MG63 (cell line): Measurements from ENCODE around the gene TAF13. TPM values are rescaled to one million over a fixed set of nuclear protein-coding genes. Genes with fewer than 3 reads are reported as not detected.
A peak's percentile ranks its signal among the peaks of the same experiment; 100 is the strongest.
"Not testable (repeated sequence)": the region's sequence is repeated elsewhere in the genome, so short reads cannot be mapped to it uniquely, and the experiment has no call there.

Experiments used
- DNase-seq: peaks from one replicate; pipeline ENCODE4 v3.0.0-alpha.2; 2020
- H3K27me3 ChIP-seq: fragments of 250-450 bp; sonication (Bioruptor Pico); 2 replicates; pipeline ENCODE4 v1.5.1; 2020; ENCODE audit warnings: mild to moderate bottlenecking, moderate library complexity
- H3K36me3 ChIP-seq: fragments of 250-450 bp; sonication (Bioruptor Pico); 2 replicates; pipeline ENCODE4 v1.5.1; 2020; ENCODE audit warnings: mild to moderate bottlenecking, moderate library complexity
- H3K4me3 ChIP-seq: fragments of 250-450 bp; sonication (Bioruptor Pico); 2 replicates; pipeline ENCODE4 v1.5.1; 2020; ENCODE audit warnings: mild to moderate bottlenecking, moderate library complexity
- H3K9me3 ChIP-seq: fragments of 250-450 bp; sonication (Bioruptor Pico); 2 replicates; pipeline ENCODE4 v1.5.1; 2020; ENCODE audit warnings: mild to moderate bottlenecking, moderate library complexity
- total RNA-seq: library from RNA; depleted of rRNA; stranded (reverse); fragments of >200 nt; shearing (Covaris generic); gene quantifications from 2 replicates; pipeline ENCODE4 v1.2.3, GENCODE V29; 2014; ENCODE audit warnings: low replicate concordance; rRNA removed

TAF13 gene
- total RNA-seq, 1 experiment from 2014 or later, result 37.6 TPM

DNA sequence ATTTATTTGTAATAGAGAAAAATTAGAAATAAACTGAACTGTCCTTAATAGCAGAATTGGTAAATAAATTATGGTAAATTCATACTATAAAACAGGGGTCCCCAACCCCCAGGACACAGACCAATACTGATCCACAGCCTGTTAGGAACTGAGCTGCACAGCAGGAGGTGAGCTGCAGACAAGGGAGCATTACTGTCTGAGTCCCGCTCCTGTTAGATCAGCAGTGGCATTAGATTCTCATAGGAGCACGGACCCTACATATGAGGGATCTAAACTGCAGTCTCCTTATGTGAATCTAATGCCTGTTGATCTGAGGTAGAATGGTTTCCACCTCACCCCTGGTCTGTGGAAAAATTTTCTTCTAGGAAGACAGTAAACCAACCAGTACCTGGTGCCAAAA is 41.4 kb downstream of the TAF13 start:
- Histone ChIP-seq H3K36me3 (peaks cover 4% of the 10 kb centered on the region; the same call in 1 of the 2 replicates), H3K4me3 (no peak overlapping the region), H3K27me3 (no peaks in the 10 kb centered on the region), H3K9me3 (no peaks in the 10 kb centered on the region)
- no peak for DNase-seq

DNA sequence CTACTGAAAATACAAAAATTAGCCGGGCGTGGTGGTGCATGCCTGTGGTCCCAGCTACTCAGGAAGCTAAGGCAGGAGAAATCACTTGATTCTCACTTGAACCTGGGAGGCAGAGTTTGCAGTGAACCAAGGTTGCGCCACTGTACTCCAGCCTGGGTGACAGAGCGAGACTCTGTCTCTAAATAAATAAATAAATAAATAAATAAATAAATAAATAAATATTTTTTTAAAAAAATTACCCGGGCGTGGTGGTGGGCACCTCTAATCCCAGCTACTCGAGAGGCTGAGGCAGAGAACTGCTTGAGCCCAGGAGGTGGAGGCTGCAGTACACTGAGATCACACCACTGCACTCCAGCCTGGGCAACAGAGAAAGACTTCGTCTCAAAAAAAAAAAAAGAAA is 46.3 kb downstream of the TAF13 start:
- H3K36me3 ChIP-seq, H3K9me3 ChIP-seq, H3K4me3 ChIP-seq, DNase-seq, H3K27me3 ChIP-seq: not testable (repeated sequence)

DNA sequence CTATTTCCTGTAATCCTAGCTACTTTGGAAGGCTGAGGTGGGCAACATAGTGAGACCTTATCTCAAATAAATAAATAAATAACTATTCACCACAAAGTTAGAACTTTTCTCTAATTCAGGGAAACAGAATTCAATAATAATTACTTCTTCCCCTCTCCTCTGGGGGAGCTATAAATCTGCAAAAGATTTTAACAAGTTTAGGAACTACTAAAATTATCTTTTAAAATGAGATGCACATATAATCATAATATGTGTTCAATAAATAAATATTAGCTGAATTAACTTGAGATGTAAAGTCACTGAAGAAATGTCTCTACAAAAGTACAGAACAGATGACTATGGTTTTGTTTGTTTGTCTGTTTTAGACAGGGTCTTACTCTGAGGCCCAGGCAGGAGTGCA is 48.0 kb downstream of the TAF13 start:
- H3K27me3 ChIP-seq, result no peaks in the 10 kb centered on the region
- DNase-seq, result no peak
- no peak overlapping the region for H3K4me3 ChIP-seq
- H3K36me3 ChIP-seq, result peaks cover 6% of the 10 kb centered on the region
- no peaks in the 10 kb centered on the region for H3K9me3 ChIP-seq

DNA sequence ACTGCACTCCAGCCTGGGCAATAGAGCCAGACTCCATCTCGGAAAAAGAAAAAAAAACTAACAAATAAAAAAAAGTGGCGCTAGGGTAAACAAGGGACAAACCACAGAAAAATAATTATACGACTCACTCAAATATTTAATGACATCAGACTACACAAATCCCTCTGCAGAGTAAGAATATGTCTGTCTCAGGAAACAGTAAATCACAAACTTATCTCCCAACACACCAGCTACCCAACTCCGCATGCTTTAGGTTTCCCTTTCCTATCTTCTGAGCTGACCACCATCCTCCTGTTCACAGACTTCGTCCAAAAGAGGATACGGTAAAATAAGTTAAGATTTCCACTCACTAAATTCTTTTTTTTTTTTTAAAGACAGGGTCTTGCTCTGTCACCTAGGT is 50.1 kb downstream of the TAF13 start:
- no peaks in the 10 kb centered on the region for H3K27me3 ChIP-seq
- no peak overlapping the region for H3K4me3 ChIP-seq
- H3K36me3 ChIP-seq, result peaks cover 6% of the 10 kb centered on the region
- DNase-seq, result no peak
- no peaks in the 10 kb centered on the region for H3K9me3 ChIP-seq

DNA sequence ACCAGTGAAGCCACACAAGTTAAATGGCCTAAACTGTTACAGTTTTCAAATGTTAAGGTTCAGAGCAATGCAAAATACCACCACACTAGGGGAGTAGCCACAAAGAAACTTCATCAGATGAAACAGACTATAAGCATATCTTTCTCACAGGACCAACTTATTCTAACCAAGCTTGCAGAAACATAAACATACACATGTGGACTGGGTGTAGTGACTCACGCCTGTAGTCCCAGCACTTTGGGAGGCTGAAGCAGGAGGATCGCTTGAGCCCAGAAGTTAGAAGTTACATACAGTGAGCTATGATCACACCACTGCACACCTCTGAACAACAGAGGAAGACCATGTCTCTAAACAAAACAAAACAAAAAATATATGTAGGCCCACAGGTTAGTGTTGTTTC is 51.2 kb downstream of the TAF13 start:
- Histone ChIP-seq H3K27me3 (no peaks in the 10 kb centered on the region), H3K36me3 (peaks cover 7% of the 10 kb centered on the region), H3K4me3 (no peak overlapping the region), H3K9me3 (no peaks in the 10 kb centered on the region)
- peak; percentile 21 for DNase-seq

DNA sequence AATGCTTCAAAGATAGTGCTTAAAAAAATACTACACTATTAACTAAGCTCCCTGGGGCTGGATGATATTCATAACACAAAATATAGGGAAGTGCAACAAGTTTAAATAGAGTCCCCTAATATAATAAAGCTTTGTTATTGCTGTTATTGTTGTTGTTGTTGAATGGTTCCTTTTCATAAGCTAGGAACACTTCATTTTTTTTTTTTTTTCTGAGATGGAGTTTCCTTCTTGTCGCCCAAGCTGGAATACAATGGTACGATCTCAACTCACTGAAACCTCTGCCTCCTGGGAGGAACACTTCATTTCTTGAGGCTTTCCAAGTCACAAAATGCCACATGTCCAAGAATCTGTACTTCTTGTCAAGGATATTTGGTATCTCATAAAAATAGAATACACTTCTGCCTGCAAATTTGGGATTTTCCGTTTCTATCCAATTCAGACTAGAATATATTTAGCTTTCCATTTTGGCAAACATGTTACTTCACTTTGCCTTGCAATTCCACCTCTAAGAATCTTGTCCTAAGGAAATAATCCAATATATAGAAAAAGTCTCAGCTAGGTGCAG is 55.0 kb downstream of the TAF13 start:
- no peak for DNase-seq

DNA sequence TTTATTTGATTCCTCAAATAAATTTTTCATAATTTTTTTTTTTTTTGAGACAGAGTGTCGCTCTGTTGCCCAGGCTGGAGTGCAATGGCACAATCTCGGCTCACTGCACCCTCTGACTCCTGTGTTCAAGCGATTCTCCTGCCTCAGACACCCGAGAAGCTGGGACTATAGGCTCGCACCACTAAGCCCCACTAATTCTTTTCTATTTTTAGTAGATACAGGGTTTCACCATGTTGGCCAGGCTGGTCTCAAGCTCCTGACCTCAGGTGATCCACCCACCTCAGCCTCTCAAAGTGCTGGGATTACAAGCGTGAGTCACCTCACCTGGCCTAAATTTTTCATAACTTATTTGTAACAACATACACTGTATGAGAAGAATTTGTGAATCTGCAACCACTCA is 58.1 kb downstream of the TAF13 start:
- H3K27me3 ChIP-seq, H3K4me3 ChIP-seq, DNase-seq, H3K9me3 ChIP-seq: not testable (repeated sequence)
- H3K36me3 ChIP-seq, result peaks cover 34% of the 10 kb centered on the region

More for the DNA sequence above, 55.0 kb downstream of the TAF13 start:
- no peaks in the 10 kb centered on the region for H3K27me3 ChIP-seq
- no peak overlapping the region for H3K4me3 ChIP-seq
- peaks cover 24% of the 10 kb centered on the region for H3K36me3 ChIP-seq
- H3K9me3 ChIP-seq, result no peaks in the 10 kb centered on the region

DNA sequence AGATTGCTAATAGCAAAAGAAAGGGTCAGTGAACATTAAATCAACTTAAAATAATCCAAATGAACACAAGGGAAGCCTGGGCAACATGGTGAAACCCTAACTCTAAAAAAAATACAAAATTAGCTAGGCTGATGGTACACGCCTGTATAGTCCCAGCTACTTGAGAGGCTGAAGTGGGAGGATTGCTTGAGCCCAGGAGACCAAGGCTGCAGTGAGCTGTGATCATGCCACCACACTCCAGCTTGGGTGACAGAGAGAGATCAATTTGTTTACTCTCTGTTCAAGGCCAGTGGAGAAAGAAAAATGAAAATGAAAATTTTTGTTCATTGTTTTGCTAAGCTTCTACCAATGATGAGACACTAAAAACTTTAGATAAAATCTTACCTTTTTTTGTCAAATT is 58.7 kb downstream of the TAF13 start:
- Histone ChIP-seq H3K27me3 (no peaks in the 10 kb centered on the region), H3K36me3 (peaks cover 36% of the 10 kb centered on the region), H3K4me3 (no peak overlapping the region), H3K9me3 (no peaks in the 10 kb centered on the region)
- DNase-seq, result no peak

Other genes with a start within 250 kb of the TAF13 start
- not detected in 2 replicates for gene AKNAD1, start 218.9 kb downstream of the TAF13 start, total RNA-seq
- gene GPSM2, start 199.0 kb downstream of the TAF13 start, total RNA-seq, result 79.9 and 96.6 TPM in 2 replicates
- gene CLCC1, start 112.5 kb downstream of the TAF13 start, total RNA-seq, result 58.3 and 76.3 TPM in 2 replicates
- gene WDR47, start 33.9 kb downstream of the TAF13 start, total RNA-seq, result 19.5 and 23.7 TPM in 2 replicates
- 43.4 and 61.3 TPM in 2 replicates for gene TMEM167B, start 14.8 kb upstream of the TAF13 start, total RNA-seq
- gene ELAPOR1, start 38.1 kb upstream of the TAF13 start, total RNA-seq, result 0.20 TPM in 1 of 2 replicates, not detected in the other
- 751 and 778 TPM in 2 replicates for gene SARS1, start 137.9 kb upstream of the TAF13 start, total RNA-seq
- gene CELSR2, start 173.5 kb upstream of the TAF13 start, total RNA-seq, result 0.76 and 1.2 TPM in 2 replicates
- gene PSRC1, start 207.1 kb upstream of the TAF13 start, total RNA-seq, result 38.5 and 67.0 TPM in 2 replicates
- gene MYBPHL, start 231.0 kb upstream of the TAF13 start, total RNA-seq, result not detected in 2 replicates